GM21619 (cell line): ENCODE measurements around the gene EFNA5.

Experiments used
- ATAC-seq: cut with Tn5 transposase; IDR thresholded peaks from one replicate; pipeline ENCODE4 v1.9.1; 2021; ENCODE audit not compliant: unreplicated experiment

The EFNA5 gene

DNA sequence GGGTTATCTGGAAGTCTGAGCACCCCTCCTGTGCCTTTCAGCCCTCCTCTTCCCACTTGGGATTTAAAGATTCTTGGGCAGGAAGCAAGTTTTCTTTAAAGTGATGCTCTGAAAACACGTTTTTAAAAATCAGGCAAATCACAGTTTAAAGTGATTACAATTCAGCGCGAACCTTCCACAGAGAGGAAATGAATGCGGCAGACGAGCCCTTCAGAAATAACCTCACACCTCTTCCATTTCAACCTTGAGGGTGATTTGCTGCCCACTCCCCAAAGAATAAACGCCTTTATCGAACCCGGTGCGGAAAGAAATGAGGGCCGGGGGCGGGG is 2.3 kb upstream of the EFNA5 start:
- ATAC-seq = no peak

DNA sequence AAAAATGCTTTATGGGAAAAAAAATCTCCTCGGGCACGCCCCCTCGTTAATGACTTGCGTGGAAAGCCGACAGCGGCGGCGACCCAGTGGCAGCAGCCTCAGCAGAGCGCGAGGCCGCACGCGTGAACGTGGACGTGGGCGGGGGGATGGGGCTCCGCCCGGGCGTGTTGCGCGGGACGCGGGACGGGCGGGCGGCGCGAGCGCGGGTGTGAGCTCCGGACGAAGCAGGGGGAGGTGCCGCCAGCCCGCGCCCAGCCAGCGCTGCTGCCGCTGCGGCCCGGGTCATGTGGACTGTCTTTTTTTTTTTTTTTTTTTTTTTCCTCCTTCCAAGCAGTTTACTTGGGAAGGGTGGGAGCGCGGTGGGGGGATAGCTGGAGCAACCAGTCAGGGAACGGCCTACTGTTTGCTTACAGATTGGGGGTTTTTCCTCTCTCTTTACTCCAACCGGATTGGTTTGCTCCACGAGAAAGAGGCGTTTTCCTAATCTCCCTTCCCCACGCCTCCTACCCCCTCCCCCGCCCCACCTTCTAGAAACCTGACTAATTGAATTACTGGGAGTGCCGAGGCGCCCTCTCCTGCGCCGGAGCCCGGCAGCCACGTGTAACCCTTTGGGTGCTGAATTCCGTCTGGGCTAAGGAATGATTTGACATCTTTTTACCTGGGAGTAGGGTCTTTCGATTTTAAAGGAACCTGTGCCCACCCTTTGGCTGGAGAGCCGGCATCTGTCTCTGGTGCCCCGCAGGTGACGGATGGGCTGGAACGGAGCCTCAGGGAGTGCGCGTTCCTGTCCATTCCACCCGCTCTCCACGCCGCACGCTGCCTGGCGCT is 1.7 kb upstream of the EFNA5 start:
- no peak for ATAC-seq

DNA sequence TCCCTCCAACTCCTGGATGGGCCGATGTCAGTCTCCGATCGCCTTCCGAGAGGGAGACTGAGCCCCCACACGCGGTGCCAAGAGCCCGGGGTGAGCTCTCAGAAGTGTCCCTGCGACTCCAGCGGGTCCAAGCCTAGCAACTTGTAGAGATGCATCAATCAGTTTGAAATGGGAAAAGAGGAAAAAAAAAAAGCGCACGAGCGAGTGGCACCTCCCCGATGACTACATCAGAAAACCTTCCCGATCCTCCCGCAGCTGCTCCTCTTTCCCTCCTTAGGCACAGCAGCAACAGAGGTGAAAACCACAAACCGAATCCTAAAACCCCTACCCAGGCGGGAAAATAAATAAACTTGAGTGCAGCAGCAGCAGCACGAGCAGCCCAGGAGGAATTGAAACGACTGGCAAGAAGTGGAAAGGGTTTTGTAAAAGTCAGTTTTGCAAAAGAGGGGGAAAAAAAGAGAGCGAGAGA is 1.0 kb upstream of the EFNA5 start:
- no peak for ATAC-seq

DNA sequence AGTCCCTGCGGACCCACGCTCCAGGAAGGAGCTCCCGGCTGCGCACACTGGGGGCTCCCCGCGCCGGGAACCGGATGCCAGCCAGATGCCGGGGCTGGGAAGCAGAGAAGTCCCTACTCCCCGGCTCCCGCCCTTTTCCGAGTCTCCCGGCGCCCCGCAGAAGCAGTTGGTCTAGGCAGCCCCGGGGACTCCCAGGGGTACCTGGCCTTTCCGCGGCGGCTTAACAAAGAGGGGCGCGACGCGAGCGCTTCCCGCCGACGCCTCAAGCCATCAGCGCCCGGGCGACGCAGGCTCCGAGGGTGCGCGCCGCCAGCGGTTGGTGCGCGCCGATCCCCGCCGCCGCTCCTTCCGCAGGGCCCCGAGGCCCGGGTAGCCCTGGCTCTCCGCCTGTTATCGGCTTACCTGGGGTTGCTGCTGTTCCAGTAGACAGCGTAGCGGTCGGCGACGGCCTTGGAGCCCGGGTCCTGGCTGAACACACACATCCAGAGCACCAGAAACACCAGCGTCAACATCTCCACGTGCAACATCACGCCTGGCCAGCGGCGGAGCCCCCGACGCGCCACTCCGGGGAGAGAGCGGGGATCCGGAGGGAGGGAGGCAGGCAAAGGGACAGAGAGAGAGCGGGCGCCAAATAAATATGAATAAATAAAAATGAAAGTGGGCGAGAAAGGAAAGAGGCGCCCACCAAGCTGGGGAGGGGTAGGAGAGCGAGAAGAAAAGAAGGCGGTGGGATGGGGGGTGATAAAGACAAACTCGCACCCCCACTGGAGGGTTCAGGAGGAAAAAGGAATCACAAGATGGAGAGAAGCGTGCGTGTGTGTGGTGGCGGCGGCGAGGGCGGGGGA is 428 bp downstream of the EFNA5 start:
- no peak for ATAC-seq

DNA sequence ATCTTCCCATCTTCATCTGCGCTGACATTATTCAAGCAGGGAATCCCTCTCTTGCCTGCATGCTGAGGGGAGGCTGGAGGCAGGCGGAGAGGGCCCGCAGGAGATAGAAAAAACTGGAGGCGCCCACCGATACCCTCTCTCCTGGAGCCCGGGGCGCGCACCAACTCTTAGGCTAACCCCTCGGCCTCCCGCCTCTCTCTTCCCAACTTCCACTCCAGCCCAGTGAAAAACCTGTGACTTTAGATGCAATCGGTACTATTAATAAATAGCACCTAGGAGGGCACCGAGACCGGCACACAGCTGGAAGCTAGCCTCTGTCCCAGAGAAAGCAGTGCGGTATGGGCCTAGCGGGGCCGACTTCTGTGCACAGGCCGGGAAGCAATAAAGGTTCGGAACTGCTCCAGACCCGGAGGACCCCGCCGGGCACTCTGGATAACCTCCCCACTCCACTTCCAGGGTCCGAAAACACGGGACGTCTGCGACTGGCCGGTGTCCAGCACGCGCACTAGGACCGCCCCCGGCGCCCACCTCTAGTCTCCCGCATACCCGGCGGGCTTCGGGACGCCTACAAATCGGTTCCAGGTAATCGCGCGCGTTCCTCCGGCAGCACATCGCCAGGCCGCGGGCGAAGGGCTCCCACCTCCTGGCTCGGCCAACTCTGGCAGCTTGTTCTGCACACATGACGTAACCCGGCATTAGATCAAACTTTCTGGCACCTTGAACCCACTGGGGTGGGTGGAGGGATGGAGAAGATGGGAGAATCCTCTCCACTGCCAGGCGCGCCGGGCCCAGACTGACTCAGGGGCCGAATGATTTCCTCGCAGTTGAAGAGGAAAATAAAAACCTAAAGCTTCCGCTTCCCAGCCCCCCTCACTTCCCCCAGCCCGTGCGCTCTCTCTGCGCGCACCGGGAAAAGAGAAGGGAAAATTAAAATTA is 1.4 kb downstream of the EFNA5 start:
- no peak for ATAC-seq

DNA sequence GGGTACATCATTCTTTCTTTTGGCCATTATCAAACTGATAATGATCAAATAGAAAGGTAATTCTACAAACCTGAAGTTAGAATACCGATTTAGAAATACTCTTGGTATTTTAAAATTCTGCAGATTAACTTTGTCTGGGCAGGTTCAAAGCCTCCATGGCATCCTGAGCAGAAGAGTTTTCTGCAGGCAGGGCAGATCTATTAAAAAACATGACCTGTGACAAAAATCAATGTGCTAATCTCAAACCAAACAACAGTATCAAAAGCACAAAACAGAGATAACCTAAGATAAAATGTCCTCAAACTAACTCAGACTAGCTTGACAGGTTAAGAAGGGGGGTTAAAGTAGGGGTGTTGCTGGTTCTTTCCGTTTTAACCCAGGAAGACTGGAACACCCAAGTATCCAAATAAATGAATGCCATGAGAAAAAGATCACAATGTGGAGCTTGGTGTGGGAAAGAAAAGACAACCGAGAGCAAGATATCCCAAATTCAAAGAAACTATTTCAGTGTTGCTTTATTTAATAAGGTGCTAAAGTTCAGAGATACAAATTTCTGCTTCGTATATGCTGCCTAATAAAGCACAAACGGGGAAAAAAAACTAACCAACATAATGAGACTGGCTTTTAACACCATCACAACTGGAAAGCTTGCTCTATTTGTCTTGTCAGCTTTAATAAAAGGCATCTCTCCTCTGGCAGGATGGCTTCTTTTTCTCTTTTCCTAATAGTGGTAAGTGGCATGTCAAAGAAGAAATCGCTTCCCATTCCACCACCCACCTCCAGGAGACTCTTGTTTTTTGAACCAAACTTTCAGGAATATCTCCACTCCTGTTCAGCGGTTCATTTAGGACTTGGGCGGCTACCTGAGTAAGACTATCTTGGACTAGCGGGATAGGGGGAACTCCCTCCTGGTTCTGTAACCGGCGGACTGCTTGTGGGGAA is 2.3 kb downstream of the EFNA5 start:
- ATAC-seq = no peak

DNA sequence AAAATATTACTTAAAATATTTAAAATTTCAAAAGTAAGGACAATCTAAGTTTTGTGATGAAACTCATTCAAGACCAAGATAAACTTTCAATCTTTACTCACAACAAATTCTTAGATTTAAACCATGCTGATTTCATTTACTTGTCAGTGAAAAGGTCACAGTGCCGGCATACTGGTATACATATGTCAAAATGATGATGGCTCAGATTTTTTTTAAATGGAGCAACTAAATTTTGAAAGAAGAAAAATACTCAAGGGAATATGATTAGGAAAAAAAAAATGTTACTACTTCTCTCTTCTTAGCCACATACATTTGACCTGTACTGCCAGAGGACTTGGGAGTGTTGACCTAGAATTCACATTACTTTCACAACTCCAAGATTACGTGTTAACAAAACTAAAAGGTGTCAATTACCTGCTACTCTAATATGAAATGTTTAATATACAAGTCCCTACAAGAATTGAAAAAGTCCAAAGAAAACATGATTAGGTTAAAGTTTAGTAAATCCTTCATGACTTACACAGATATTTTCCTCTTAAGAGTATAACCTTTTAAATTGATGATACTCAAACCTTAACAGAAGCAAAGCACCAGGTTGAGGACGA is 4.6 kb downstream of the EFNA5 start:
- ATAC-seq = no peak

DNA sequence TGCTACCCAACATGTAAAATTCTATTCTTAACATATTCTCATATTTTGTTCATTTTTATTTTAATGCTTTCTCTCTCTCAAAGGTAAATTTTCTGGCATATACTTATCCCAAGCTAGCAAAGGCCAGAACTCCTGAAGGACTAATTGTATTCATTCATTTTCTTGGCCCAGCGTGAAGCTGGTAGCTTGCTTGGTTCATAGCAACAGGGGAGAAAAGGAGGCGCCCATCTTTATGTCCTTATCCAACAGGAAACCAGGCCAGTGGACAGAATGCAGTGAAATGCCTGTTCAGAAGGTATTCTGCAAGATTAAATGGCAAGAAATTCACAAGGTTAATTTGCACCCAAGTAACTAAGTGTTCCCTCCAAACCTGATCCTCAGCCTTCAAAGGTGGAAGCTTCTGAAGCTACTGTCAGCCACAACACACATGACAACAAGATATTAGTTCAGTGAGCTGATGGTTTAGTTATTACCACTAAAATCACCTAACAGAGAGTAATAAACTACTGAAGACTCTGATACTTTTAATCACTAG is 5.6 kb downstream of the EFNA5 start:
- no peak for ATAC-seq

DNA sequence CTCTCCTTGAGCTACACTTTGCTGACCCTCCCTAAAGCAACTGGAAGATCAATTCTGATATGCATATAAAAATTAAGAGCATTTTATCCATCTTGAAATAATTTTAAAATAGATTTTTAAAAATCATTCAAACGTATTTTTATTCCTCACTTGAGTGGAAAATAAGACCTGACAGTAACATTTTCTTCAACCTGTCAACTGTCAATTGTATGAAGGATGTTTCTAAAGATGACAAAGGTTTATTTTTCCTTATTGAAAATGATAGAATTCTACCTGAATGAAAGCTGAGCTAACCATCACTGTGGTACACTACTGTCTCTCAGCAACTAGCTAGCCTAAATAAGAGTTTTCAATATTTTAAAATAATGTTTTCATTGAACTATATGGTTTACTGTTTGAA is 7.0 kb downstream of the EFNA5 start:
- ATAC-seq = no peak

DNA sequence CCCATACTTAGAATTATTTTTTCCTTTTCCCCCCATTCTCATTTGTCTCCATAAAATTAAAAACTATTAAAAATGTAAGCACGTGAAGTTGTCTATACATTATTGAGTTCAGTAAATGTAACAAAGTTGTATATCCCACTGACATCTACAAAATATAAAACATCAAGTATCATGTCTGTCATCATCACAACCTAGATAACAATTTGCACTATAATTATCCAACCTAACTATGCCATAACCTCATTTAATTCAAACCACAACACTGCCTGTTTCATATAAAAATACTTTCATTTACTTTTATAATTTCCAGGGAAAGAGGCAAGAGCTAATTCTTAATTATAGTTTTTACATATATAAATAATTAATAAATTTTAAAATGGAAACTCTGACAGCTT is 9.1 kb downstream of the EFNA5 start:
- no peak for ATAC-seq

DNA sequence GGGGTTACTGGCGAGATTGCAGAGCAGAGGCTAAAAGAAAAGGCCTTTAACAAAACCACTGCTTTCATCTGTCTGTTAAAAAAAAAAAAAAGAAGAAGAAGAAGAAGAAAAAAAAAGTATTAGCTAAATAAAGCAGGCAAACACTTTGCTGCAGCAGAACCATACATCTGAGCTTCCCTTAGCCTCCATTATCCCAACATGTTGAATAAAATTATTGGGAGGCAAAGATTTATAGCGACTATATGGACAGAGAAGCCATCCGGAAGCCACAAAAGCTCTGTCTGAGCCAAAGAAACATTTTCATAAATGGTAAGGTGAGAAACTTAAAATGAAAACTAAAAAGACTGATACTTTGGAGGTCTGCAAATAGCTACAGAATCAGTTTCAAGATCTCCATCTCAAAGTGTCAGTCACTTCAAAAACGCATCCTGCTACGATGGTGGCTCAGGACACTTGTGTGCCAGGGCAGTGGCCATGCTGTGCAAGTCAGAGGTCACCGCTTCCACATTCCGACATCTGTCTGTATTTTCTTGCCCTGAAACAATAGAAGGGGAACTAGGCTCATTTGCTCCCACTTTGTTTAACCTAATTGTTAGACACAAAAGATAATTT is 9.6 kb downstream of the EFNA5 start:
- ATAC-seq = no peak

DNA sequence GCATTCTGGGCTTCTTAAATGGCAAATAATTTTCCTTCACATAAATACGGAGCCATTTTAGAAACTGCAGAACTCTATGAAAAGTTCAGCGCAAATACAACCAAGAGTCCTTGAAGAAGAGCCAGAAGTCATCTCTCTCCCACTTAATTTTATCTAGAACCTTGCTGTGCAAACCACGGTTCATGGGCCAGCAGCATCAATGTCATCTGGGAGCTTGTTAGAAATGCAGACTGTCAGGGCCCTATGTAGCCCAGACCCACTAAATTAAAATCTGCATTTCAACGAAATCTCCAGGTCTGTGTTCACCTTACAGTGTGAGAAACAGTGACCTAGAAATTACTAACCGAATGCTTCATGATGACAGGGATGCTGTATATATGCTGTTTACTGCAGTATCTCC is 12.2 kb downstream of the EFNA5 start:
- ATAC-seq = no peak

DNA sequence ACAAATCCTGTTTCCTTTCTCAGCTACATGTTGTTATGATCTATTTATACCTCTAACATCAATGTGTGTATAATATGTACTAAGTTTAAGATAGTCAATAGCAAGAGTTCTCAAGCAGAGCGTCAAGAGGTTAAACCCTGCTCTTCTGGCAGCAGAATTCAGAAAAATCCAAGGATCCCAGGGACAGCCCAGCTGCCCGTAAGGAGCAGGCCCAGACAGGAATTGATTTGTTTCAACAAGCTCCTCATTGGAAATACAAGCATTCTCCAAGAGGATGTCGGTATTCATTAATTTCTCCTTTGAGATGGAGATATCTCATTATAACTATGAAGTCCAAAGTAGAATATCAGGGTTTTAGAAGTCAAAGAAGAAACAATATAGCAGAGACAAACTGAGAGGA is 14.9 kb downstream of the EFNA5 start:
- ATAC-seq = no peak

DNA sequence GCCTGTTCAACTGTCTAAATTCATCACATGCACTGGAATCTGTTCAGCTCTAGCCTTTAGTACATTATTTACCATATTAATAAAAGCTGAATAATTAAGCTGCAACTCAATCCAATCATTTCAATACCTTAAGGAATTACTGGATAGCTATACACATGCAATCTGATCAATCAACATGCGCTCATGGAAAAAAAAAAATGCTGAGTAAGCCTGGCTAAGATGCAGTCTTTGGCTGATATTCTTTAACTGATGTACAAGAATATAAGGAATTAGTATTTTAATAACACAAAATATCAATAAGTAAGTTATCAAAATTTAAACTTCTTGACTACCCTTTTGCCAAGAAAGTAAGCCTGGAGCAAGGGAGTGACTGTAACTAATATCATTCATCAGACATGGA is 15.9 kb downstream of the EFNA5 start:
- no peak for ATAC-seq

DNA sequence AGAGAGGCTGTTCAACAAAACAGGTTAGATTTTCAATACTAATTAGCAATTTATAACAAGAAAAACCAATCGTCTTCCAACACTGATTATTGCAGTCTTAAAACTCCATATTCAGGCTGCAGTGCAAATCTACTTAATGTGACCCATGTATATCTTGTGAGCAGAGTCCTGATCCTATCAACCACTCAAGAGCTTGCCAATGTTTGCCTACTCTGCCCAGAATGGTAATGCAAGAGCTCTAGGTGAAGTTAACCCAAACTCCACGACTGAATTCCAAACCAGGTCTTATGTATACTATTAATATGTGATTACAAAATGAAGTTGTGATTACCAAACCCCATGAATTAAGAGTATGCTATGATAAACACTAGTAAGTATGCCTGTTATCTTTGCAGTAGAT is 17.1 kb downstream of the EFNA5 start:
- ATAC-seq = no peak

DNA sequence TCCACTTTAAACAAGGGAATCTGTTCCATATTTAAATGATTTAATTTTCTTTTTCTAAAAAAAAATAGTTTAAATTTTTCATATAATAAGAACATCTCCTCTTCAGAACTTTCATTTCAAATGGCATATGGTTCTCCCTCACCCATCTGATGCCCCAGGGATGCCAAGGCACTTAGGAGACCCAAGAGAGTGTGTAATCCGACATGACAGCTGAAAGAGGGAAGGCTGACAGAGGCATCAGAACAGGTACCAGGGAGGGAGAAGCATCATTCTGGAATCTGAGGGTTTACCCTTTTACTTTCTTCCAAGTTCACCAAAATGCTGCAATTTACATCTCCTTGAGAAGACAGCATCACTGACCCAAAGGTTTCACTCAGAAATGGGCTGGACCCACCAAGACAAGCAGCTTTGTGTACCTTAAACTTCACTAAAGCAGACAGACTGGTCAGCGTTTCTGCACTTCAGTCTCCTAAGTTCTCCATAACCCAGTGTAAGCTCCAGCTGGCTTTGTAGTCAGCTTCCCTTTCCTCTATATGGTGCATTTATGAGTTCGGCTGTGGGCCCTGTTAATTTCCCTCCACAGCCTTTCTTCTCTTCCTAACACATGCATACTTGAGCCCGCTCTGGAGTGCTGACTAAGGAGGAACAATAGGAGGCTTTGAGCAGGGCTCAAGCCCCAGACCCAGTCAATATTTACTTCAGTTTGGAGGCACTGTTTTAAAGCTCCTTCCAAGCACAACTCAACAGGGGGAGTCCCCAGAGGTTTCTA is 17.7 kb downstream of the EFNA5 start:
- no peak for ATAC-seq

DNA sequence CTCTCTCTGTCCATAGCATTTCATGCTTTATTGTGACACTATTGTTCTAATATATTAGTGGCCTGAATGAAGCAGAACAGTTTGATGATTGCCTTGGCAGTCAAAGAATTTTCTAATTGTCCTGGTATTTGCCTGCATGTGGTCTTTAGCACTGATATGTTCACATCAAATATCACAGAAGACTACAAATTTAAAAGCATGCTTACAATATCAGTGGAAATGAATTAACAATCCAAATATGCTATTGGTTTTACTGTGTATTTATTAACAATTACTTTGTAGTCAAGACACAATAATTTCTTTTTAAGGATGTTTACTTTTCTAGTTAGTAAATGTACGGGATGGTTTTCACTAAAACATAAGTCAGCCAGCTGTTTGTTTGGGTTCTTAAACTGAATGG is 18.3 kb downstream of the EFNA5 start:
- no peak for ATAC-seq

DNA sequence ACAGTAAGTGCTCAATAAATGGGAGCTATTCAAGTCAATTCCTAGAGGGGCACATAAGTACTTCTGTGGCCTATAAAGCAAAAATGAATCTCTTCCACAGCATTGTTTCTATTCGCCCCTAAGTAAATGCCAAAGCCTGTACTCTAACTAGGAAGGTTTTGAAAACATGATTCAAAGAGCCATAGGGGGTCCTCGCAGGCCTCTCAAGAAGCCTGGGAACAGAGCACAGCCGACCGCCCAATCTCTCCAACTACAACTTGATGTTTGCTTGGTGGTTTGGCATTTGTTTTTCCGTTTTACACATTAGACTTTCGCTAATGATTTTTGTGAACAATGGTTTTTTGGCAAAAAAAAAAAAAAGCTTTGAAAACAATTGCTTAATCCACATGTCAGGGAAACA is 19.4 kb downstream of the EFNA5 start:
- no peak for ATAC-seq
